HL-60/S4 treated with retinoic acid at 250 ng/mL for 4 days and 3 days (cell line): ENCODE results near the gene ADAMTSL3.
"Not testable (repeated sequence)": the region's sequence is repeated elsewhere in the genome, so short reads cannot be mapped to it uniquely, and the experiment has no call there.

Experiments used
- in situ Hi-C: fragments of 300-500 bp; cut with MboI; formaldehyde crosslinking; loops from 2 replicates; pipeline ENCODE4 v1.7.0; 2022; ENCODE audit warnings: low sequenced_read_pairs

The ADAMTSL3 gene

GRCh38 chr15:83739629-83740028 is 85.7 kb downstream of the ADAMTSL3 start:
- in situ Hi-C loops = no loop called here

GRCh38 chr15:83745771-83746170 is 91.8 kb downstream of the ADAMTSL3 start:
- in situ Hi-C loops = no loop called here

- in situ Hi-C loops = no loop called here
These were observed 92.3 kb downstream of the ADAMTSL3 start for GRCh38 chr15:83746231-83746630.

GRCh38 chr15:83747050-83747717 is 93.3 kb downstream of the ADAMTSL3 start:
- in situ Hi-C loops = no loop called here

- in situ Hi-C loops = no loop called here
These were observed 93.8 kb downstream of the ADAMTSL3 start for GRCh38 chr15:83747718-83748110.

- in situ Hi-C loops = no loop called here
These were observed 100.1 kb downstream of the ADAMTSL3 start for GRCh38 chr15:83753872-83754493.

GRCh38 chr15:83757291-83757690 is 103.4 kb downstream of the ADAMTSL3 start:
- in situ Hi-C loops = not testable (repeated sequence)

- in situ Hi-C loops = no loop called here
These were observed 108.4 kb downstream of the ADAMTSL3 start for GRCh38 chr15:83762367-83762766.

GRCh38 chr15:83764201-83764838 is 110.4 kb downstream of the ADAMTSL3 start:
- in situ Hi-C loops = no loop called here

- in situ Hi-C loops = no loop called here
These were observed 112.4 kb downstream of the ADAMTSL3 start for GRCh38 chr15:83766339-83766738.

GRCh38 chr15:83767741-83768140 is 113.8 kb downstream of the ADAMTSL3 start:
- in situ Hi-C loops = no loop called here

- in situ Hi-C loops = no loop called here
These were observed 115.6 kb downstream of the ADAMTSL3 start for GRCh38 chr15:83769411-83769999.

GRCh38 chr15:83775738-83776137 is 121.8 kb downstream of the ADAMTSL3 start:
- in situ Hi-C loops = no loop called here

- in situ Hi-C loops = no loop called here
These were observed 123.1 kb downstream of the ADAMTSL3 start for GRCh38 chr15:83776986-83777385.

GRCh38 chr15:83783227-83783626 is 129.3 kb downstream of the ADAMTSL3 start:
- in situ Hi-C loops = no loop called here

- in situ Hi-C loops = no loop called here
These were observed 131.1 kb downstream of the ADAMTSL3 start for GRCh38 chr15:83784975-83785374.

GRCh38 chr15:83786336-83786735 is 132.4 kb downstream of the ADAMTSL3 start:
- in situ Hi-C loops = no loop called here

- in situ Hi-C loops = no loop called here
These were observed 139.1 kb downstream of the ADAMTSL3 start for GRCh38 chr15:83793069-83793468.

GRCh38 chr15:83794209-83794608 is 140.3 kb downstream of the ADAMTSL3 start:
- in situ Hi-C loops = no loop called here

- in situ Hi-C loops = no loop called here
These were observed 155.4 kb downstream of the ADAMTSL3 start for GRCh38 chr15:83809345-83809744.

- in situ Hi-C loops = no loop called here
These were observed 156.2 kb downstream of the ADAMTSL3 start for GRCh38 chr15:83810110-83810509.

- in situ Hi-C loops = no loop called here
These were observed 159.8 kb downstream of the ADAMTSL3 start for GRCh38 chr15:83813682-83814081.
